ENCODE results near the gene ASIC2.

DNA sequence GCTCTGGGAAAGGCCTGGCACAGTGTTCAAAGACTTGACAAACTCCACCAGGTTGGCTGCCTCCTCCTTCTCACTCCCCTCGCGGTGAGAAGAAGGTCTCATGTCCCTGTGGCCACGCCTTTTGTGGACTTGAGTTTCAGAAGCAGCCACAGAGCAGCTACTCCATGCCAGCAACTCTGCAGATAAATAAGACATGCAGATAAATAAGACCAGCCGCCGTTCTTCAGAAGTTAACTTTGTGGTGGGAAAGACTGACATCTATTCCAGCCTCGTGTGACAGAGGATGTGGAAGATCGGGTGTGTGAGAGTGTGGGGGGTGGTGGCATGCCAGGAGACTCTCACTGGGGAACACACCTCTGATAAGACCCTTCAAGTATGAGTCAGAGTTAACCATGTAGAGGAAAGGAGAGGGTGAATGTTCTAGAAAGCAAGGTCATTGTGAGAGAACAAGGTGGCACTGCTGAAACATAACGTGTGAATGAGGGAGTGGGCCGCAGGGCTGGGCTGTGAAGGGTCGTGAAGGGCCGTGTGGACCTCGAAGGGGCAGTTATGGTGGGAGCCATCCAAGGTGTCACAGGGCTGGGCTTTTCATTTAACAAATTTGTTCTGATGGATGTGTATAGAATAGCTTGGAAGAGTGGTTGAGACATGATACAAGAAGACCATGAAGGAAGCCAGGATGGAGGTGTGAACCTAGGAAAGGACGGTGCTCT, 300.6 kb downstream of the ASIC2 start:
- TF ChIP-seq, protein P1, sequence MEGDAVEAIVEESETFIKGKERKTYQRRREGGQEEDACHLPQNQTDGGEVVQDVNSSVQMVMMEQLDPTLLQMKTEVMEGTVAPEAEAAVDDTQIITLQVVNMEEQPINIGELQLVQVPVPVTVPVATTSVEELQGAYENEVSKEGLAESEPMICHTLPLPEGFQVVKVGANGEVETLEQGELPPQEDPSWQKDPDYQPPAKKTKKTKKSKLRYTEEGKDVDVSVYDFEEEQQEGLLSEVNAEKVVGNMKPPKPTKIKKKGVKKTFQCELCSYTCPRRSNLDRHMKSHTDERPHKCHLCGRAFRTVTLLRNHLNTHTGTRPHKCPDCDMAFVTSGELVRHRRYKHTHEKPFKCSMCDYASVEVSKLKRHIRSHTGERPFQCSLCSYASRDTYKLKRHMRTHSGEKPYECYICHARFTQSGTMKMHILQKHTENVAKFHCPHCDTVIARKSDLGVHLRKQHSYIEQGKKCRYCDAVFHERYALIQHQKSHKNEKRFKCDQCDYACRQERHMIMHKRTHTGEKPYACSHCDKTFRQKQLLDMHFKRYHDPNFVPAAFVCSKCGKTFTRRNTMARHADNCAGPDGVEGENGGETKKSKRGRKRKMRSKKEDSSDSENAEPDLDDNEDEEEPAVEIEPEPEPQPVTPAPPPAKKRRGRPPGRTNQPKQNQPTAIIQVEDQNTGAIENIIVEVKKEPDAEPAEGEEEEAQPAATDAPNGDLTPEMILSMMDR (IDR thresholded peaks at IDR 0.05) = no peak
- TF ChIP-seq POLR2A (IDR thresholded peaks at IDR 0.05) = no peak
